Measurements from ENCODE around the gene VPS9D1. TPM values are rescaled to one million over a fixed set of nuclear protein-coding genes. Genes with fewer than 3 reads are reported as not detected.

Gene VPS9D1
- polyA plus RNA-seq, 3 donors: 1.2 to 29.7 (median 1.6) TPM

DNA sequence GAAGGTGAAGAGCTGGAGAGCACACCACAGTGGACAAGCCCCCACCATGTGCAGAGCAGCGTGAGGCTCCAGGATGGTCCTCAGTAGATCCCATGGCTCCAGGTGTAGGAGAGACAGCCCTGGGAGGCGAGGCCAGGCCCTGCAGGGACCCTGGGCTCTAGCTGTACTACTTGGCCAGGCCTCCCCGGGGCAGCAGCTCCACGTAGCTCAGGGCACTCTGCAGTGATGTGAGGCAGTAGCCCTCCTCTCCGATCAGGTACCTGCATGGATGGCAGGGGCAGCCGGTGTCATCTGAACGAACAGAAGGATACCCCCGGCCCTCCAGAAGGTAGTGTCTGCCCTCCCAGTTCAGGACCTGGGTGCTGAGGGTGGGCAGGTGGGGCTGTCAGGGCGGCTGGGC is 13.0 kb downstream of the VPS9D1 start:
- H3K4me2 ChIP-seq (replicated peaks; ENCODE audit: extremely low read depth, low read length, poor library complexity, severe bottlenecking): no peak overlapping the region
- DNase-seq: no peak
- Mint-ChIP-seq H3K27ac (no peak overlapping the region), H3K4me3 (no peak overlapping the region), H3K27me3 (ENCODE audit: low read depth in 3 of 3) (peaks cover 19 to 23% (median 21%) of the 10 kb centered on the region in 3 donors), H3K9me3 (no peaks in the 10 kb centered on the region), H3K36me3 (peaks cover 7 to 23% of the 10 kb centered on the region in 2 donors), H3K4me1 (peaks cover 11% of the 10 kb centered on the region)
- H3K4me3 ChIP-seq (replicated peaks in 1 of 3; ENCODE audit: low read depth in 2 of 3, low read length in 3 of 3): no peak overlapping the region
- H3K27me3 ChIP-seq (ENCODE audit: control insufficient read depth in 2 of 2, insufficient read depth in 2 of 2, low read length in 2 of 2): peaks cover 0 to 9% of the 10 kb centered on the region in 2 donors
- H2AFZ ChIP-seq (ENCODE audit: insufficient read depth, low read depth, low read length, poor library complexity, severe bottlenecking): no peak overlapping the region
- intact Hi-C loops (cut with micrococcal nuclease): loop anchor here in 1 of 2 donors (2.0 kb wide), 1 partner anchor 85 kb away; no protein-coding TSS in a partner anchor
- no peaks in the 10 kb centered on the region for H4K20me1 ChIP-seq (ENCODE audit: insufficient read depth, low read length)
- no peak overlapping the region for H3K9ac ChIP-seq (ENCODE audit: insufficient read depth, low read length, poor library complexity, severe bottlenecking)
- H3K27ac ChIP-seq (ENCODE audit: low read depth in 1 of 2, low read length in 2 of 2): no peak overlapping the region
- 96% methylated on average over 8 of the region's 9 CpGs for WGBS (ENCODE audit: insufficient coverage)
- H3K9me3 ChIP-seq (replicated peaks in 1 of 2; ENCODE audit: control insufficient read depth in 1 of 2, insufficient read depth in 1 of 2, low read length in 2 of 2): no peaks in the 10 kb centered on the region
- no peaks in the 10 kb centered on the region for H3K79me2 ChIP-seq (ENCODE audit: insufficient read depth, low read length)
- TF ChIP-seq, protein P1, sequence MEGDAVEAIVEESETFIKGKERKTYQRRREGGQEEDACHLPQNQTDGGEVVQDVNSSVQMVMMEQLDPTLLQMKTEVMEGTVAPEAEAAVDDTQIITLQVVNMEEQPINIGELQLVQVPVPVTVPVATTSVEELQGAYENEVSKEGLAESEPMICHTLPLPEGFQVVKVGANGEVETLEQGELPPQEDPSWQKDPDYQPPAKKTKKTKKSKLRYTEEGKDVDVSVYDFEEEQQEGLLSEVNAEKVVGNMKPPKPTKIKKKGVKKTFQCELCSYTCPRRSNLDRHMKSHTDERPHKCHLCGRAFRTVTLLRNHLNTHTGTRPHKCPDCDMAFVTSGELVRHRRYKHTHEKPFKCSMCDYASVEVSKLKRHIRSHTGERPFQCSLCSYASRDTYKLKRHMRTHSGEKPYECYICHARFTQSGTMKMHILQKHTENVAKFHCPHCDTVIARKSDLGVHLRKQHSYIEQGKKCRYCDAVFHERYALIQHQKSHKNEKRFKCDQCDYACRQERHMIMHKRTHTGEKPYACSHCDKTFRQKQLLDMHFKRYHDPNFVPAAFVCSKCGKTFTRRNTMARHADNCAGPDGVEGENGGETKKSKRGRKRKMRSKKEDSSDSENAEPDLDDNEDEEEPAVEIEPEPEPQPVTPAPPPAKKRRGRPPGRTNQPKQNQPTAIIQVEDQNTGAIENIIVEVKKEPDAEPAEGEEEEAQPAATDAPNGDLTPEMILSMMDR (IDR thresholded peaks at IDR 0.05): no peak
- peaks cover 9 to 18% of the 10 kb centered on the region in 2 donors for H3K36me3 ChIP-seq (replicated peaks in 1 of 2; ENCODE audit: control insufficient read depth in 1 of 2, insufficient read depth in 2 of 2, low read length in 2 of 2)
- H3K4me1 ChIP-seq (ENCODE audit: control insufficient read depth in 1 of 2, insufficient read depth in 2 of 2, low read length in 2 of 2): peaks cover 16 to 18% of the 10 kb centered on the region in 2 donors

DNA sequence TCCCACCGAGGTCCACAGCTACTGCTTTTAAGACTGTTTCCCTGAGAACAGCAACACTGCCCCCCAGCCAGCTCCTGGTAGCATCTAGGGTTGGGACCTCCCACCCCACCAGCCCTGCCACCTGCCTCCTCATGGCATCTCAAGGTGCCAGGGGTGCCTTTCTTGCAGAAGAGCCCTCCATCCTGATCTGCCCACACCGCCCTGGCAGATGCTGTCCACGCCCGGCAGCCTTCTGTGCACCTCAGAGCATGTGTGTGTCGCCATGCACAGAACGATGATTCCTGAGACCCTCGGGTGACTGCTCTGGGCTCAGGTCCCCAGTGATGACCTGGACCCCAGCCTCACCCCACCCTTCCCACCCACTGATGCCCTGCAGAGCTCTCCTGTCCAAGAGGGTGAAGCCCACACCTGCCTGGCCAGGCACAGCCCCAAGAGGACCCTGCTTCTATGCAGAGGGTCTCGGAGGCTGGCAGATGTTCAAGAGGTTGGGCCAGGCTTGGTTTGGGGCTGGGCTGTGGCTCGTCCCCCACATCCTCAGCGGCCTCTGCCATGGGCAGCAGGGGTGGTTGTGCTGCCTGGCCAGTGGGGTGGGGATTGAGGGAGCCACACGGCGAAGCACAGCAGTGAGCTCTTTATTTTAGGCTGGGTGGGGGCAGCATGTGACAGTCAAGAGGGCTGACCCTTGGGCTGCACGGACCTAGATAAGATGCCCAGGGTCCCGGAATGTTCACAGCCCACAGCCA is 14.0 kb downstream of the VPS9D1 start:
- peak in 1 of 3 donors; percentile 4 for DNase-seq
- WGBS (ENCODE audit: insufficient coverage): 92% methylated on average over 14 of the region's 14 CpGs

More for the DNA sequence above, 14.0 kb downstream of the VPS9D1 start:
- Mint-ChIP-seq H3K4me1 (peaks cover 11% of the 10 kb centered on the region), H3K4me3 (peak overlapping the region in 1 of 2 donors; percentile 67), H3K36me3 (peaks cover 7 to 23% of the 10 kb centered on the region in 2 donors), H3K27ac (peak overlapping the region in 1 of 7 donors; percentile 13), H3K27me3 (ENCODE audit: low read depth in 3 of 3) (peaks cover 13 to 16% (median 13%) of the 10 kb centered on the region in 3 donors), H3K9me3 (no peaks in the 10 kb centered on the region)
- Histone ChIP-seq H3K4me3 (replicated peaks in 1 of 3; ENCODE audit: low read depth in 2 of 3, low read length in 3 of 3) (no peak overlapping the region), H3K4me1 (ENCODE audit: control insufficient read depth in 1 of 2, insufficient read depth in 2 of 2, low read length in 2 of 2) (peaks cover 13 to 17% of the 10 kb centered on the region in 2 donors), H3K79me2 (ENCODE audit: insufficient read depth, low read length) (no peaks in the 10 kb centered on the region), H2AFZ (ENCODE audit: insufficient read depth, low read depth, low read length, poor library complexity, severe bottlenecking) (no peak overlapping the region), H3K9me3 (replicated peaks in 1 of 2; ENCODE audit: control insufficient read depth in 1 of 2, insufficient read depth in 1 of 2, low read length in 2 of 2) (no peaks in the 10 kb centered on the region), H3K4me2 (replicated peaks; ENCODE audit: extremely low read depth, low read length, poor library complexity, severe bottlenecking) (no peak overlapping the region), H3K27ac (ENCODE audit: low read depth in 1 of 2, low read length in 2 of 2) (no peak overlapping the region), H3K9ac (ENCODE audit: insufficient read depth, low read length, poor library complexity, severe bottlenecking) (no peak overlapping the region), H3K27me3 (ENCODE audit: control insufficient read depth in 2 of 2, insufficient read depth in 2 of 2, low read length in 2 of 2) (no peaks in the 10 kb centered on the region), H3K36me3 (replicated peaks in 1 of 2; ENCODE audit: control insufficient read depth in 1 of 2, insufficient read depth in 2 of 2, low read length in 2 of 2) (peaks cover 9 to 18% of the 10 kb centered on the region in 2 donors), H4K20me1 (ENCODE audit: insufficient read depth, low read length) (no peaks in the 10 kb centered on the region)
- TF ChIP-seq, protein P1 (IDR thresholded peaks at IDR 0.05): no peak
- intact Hi-C loops (cut with micrococcal nuclease): loop anchor here (1.0 to 2.0 kb wide), 2 partner anchors 86 to 87 kb away; no protein-coding TSS in a partner anchor

Measured in CD14-positive monocyte (primary cell).